OCI-LY3 (cell line): ENCODE measurements around the gene MEF2C.

Source experiments
- EZH2phosphoT487 ChIP-seq: fragments of 200-600 bp; shearing (Covaris generic); IDR thresholded peaks from 2 replicates; pipeline ENCODE4 v1.6.1; 2018; ENCODE audit warnings: antibody characterized with exemption, mixed run types, low read depth
- TF ChIP-seq, protein P1 (sequence below): fragments of 200-600, 300-600 bp; sonication (generic); IDR thresholded peaks from 2 replicates; pipeline ENCODE4 v1.5.1; 2014; ENCODE audit warnings: antibody characterized with exemption, low read length, low read depth

DNA sequence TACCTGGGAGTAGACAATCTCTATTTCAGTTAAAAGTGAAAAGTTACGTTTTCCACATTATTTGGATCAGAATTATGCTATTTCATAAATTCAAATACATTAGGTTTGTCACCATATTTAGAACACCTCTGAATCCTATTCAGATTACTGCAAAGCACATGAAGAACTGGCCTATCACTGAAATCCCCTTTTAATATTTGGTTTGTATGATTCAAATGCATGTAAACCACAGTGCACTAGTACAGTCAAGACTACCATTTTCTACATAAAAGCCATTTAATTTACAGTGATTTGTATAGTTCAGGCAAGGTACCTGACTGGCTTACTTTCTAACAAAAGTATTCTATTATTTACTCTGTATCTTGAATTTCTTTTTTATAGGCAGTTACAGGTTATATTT lies 212.5 kb downstream of the MEF2C start:
- TF ChIP-seq, protein P1, sequence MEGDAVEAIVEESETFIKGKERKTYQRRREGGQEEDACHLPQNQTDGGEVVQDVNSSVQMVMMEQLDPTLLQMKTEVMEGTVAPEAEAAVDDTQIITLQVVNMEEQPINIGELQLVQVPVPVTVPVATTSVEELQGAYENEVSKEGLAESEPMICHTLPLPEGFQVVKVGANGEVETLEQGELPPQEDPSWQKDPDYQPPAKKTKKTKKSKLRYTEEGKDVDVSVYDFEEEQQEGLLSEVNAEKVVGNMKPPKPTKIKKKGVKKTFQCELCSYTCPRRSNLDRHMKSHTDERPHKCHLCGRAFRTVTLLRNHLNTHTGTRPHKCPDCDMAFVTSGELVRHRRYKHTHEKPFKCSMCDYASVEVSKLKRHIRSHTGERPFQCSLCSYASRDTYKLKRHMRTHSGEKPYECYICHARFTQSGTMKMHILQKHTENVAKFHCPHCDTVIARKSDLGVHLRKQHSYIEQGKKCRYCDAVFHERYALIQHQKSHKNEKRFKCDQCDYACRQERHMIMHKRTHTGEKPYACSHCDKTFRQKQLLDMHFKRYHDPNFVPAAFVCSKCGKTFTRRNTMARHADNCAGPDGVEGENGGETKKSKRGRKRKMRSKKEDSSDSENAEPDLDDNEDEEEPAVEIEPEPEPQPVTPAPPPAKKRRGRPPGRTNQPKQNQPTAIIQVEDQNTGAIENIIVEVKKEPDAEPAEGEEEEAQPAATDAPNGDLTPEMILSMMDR = no peak
- no peak for TF ChIP-seq EZH2phosphoT487
